HEK293 (cell line): ENCODE measurements around the gene SH3BP2.

ENCODE experiments used
- CTCF ChIA-PET: fragments of 350-600 bp; formaldehyde crosslinking; extraction: SDS; loops from one replicate; lab custom pipeline; 2021; ENCODE audit warnings: antibody characterized with exemption; lab: Yijun Ruan, JAX
- POLR2A ChIA-PET: fragments of 300-600 bp; formaldehyde crosslinking; extraction: SDS; loops from one replicate; lab custom pipeline; 2020; ENCODE audit warnings: antibody characterized with exemption, inconsistent platforms; lab: Yijun Ruan, JAX
- H3K27ac ChIP-seq: fragments of 200-500 bp; sonication (Bioruptor generic); 2 replicates; pipeline ENCODE4 v1.5.1; 2014; ENCODE audit warnings: low read depth, low read length, control low read depth, inconsistent platforms; ENCODE audit errors: extremely low read depth
- H3K36me3 ChIP-seq, 2 experiments: fragments of 200-500 bp in 1 of 2; sonication (Bioruptor generic) in 1 of 2; 1 replicate in 1 of 2; 2 replicates in 1 of 2; pipeline ENCODE4 v1.5.1; 2014 to 2017; ENCODE audit warnings: inconsistent platforms in 2 of 2, low read length in 2 of 2; ENCODE audit not compliant: control insufficient read depth in 2 of 2, insufficient read depth in 1 of 2
- H3K4me1 ChIP-seq: fragments of 200-500 bp; sonication (Bioruptor generic); 2 replicates; pipeline ENCODE4 v1.5.1; 2014; ENCODE audit warnings: mild to moderate bottlenecking, low read length, inconsistent platforms; ENCODE audit not compliant: control insufficient read depth, insufficient read depth
- H3K4me3 ChIP-seq: 2 replicates; pipeline ENCODE4 v1.5.1; 2011; ENCODE audit warnings: low read depth, mild to moderate bottlenecking, control low read depth, low read length, moderate library complexity
- H3K9me3 ChIP-seq: fragments of 200-500 bp; sonication (Bioruptor generic); 2 replicates; pipeline ENCODE4 v1.5.1; 2014; ENCODE audit warnings: low read depth, low read length, inconsistent platforms; ENCODE audit not compliant: control insufficient read depth, insufficient read depth
- EGR2 ChIP-seq: fragments of 450-650 bp; formaldehyde crosslinking; IDR thresholded peaks from 2 replicates; pipeline ENCODE4 v1.5.1; 2016; ENCODE audit warnings: low read depth, missing biosample characterization, missing genetic modification characterization
- IKZF3 ChIP-seq: fragments of 450-650 bp; IDR thresholded peaks from 2 replicates; pipeline ENCODE4 v1.5.0; 2018; ENCODE audit warnings: missing biosample characterization, mild to moderate bottlenecking, missing genetic modification characterization, moderate library complexity
- REPIN1 ChIP-seq: fragments of 450-650 bp; formaldehyde crosslinking; IDR thresholded peaks from 2 replicates; pipeline ENCODE4 v1.5.1; 2017; ENCODE audit warnings: missing biosample characterization, missing genetic modification characterization, low read depth
- YY2 ChIP-seq: fragments of 450-650 bp; formaldehyde crosslinking; IDR thresholded peaks from 2 replicates; pipeline ENCODE4 v1.5.1; 2016; ENCODE audit warnings: missing biosample characterization, missing genetic modification characterization
- ZBTB20 ChIP-seq: fragments of 450-650 bp; formaldehyde crosslinking; IDR thresholded peaks from 2 replicates; pipeline ENCODE4 v1.5.1; 2016; ENCODE audit warnings: missing biosample characterization, missing genetic modification characterization
- ZFP37 ChIP-seq: fragments of 450-650 bp; formaldehyde crosslinking; IDR thresholded peaks from 2 replicates; pipeline ENCODE4 v1.5.1; 2016; ENCODE audit warnings: missing biosample characterization, missing genetic modification characterization
- ZNF416 ChIP-seq: fragments of 450-650 bp; formaldehyde crosslinking; IDR thresholded peaks from 2 replicates; pipeline ENCODE4 v1.5.1; 2016; ENCODE audit warnings: missing biosample characterization, missing genetic modification characterization
- ZNF501 ChIP-seq: fragments of 450-650 bp; formaldehyde crosslinking; IDR thresholded peaks from 2 replicates; pipeline ENCODE4 v1.5.1; 2016; ENCODE audit warnings: missing biosample characterization, missing genetic modification characterization
- ZNF560 ChIP-seq: fragments of 450-650 bp; formaldehyde crosslinking; IDR thresholded peaks from 2 replicates; pipeline ENCODE4 v1.5.1; 2017; ENCODE audit warnings: missing biosample characterization, missing genetic modification characterization, borderline replicate concordance
- ZNF791 ChIP-seq: fragments of 450-650 bp; formaldehyde crosslinking; IDR thresholded peaks from 2 replicates; pipeline ENCODE4 v1.5.1; 2016; ENCODE audit warnings: missing biosample characterization, missing genetic modification characterization
- TF ChIP-seq, protein P1 (sequence below): fragments of 450-650 bp; formaldehyde crosslinking; IDR thresholded peaks from 2 replicates; pipeline ENCODE4 v1.5.1; 2016; ENCODE audit warnings: missing biosample characterization, missing genetic modification characterization
- TF ChIP-seq, protein P2 (sequence below): fragments of 450-650 bp; formaldehyde crosslinking; IDR thresholded peaks from 2 replicates; pipeline ENCODE4 v1.5.1; 2016; ENCODE audit warnings: missing biosample characterization, missing genetic modification characterization
- TF ChIP-seq, protein P3 (sequence below): fragments of 450-650 bp; formaldehyde crosslinking; IDR thresholded peaks from 2 replicates; pipeline ENCODE4 v1.5.1; 2016; ENCODE audit warnings: missing biosample characterization, missing genetic modification characterization, low read depth
- TF ChIP-seq, protein P4 (sequence below): fragments of 450-650 bp; formaldehyde crosslinking; IDR thresholded peaks from 2 replicates; pipeline ENCODE4 v1.5.1; 2016; ENCODE audit warnings: missing biosample characterization, missing genetic modification characterization
- TF ChIP-seq, protein P5 (sequence below): fragments of 450-650 bp; formaldehyde crosslinking; IDR thresholded peaks from 2 replicates; pipeline ENCODE4 v1.5.1; 2017; ENCODE audit warnings: missing biosample characterization, missing genetic modification characterization
- TF ChIP-seq, protein P6 (sequence below): fragments of 450-650 bp; formaldehyde crosslinking; conservative IDR thresholded peaks from 2 replicates; pipeline ENCODE4 v1.5.1; 2016; ENCODE audit warnings: low read depth, missing biosample characterization, missing genetic modification characterization

The SH3BP2 gene

DNA sequence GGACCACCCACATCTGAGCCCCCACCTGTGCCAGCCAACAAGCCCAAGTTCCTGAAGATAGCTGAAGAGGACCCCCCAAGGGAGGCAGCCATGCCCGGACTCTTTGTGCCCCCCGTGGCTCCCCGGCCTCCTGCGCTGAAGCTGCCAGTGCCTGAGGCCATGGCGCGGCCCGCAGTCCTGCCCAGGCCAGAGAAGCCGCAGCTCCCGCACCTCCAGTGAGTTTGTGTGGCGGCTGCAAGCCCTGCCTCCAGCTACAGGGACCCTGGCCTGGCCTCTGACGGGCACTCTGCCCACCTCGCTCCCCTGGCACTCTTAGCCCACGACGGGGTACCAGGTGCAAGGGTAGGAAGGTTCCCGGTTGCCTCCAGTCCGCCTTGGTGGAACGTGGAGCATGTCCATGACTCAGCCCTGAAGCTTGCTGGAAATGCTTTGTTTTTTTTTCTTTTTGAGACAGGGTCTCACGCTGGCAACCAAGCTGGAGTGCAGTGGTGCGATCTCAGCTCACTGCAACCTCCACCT lies 37.1 kb downstream of the SH3BP2 start:
- H3K27ac ChIP-seq: no peak overlapping the region
- no peak for TF ChIP-seq IKZF3
- no peak for TF ChIP-seq ZNF416 (tag by site-specific recombination)
- TF ChIP-seq, protein P1, sequence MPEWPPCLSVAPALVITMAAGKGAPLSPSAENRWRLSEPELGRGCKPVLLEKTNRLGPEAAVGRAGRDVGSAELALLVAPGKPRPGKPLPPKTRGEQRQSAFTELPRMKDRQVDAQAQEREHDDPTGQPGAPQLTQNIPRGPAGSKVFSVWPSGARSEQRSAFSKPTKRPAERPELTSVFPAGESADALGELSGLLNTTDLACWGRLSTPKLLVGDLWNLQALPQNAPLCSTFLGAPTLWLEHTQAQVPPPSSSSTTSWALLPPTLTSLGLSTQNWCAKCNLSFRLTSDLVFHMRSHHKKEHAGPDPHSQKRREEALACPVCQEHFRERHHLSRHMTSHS: no peak
- TF ChIP-seq, protein P2, sequence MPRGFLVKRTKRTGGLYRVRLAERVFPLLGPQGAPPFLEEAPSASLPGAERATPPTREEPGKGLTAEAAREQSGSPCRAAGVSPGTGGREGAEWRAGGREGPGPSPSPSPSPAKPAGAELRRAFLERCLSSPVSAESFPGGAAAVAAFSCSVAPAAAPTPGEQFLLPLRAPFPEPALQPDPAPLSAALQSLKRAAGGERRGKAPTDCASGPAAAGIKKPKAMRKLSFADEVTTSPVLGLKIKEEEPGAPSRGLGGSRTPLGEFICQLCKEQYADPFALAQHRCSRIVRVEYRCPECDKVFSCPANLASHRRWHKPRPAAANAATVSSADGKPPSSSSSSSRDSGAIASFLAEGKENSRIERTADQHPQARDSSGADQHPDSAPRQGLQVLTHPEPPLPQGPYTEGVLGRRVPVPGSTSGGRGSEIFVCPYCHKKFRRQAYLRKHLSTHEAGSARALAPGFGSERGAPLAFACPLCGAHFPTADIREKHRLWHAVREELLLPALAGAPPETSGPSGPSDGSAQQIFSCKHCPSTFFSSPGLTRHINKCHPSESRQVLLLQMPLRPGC (tag by site-specific recombination): no peak
- TF ChIP-seq ZNF501 (tag by site-specific recombination): no peak
- no peak for TF ChIP-seq YY2 (tag by site-specific recombination)
- TF ChIP-seq, protein P3, sequence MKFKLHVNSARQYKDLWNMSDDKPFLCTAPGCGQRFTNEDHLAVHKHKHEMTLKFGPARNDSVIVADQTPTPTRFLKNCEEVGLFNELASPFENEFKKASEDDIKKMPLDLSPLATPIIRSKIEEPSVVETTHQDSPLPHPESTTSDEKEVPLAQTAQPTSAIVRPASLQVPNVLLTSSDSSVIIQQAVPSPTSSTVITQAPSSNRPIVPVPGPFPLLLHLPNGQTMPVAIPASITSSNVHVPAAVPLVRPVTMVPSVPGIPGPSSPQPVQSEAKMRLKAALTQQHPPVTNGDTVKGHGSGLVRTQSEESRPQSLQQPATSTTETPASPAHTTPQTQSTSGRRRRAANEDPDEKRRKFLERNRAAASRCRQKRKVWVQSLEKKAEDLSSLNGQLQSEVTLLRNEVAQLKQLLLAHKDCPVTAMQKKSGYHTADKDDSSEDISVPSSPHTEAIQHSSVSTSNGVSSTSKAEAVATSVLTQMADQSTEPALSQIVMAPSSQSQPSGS (tag by site-specific recombination): no peak
- peaks cover 0 to 91% of the 10 kb centered on the region in 2 experiments; a peak in 1 of 3 replicates for H3K36me3 ChIP-seq
- H3K4me3 ChIP-seq: no peak overlapping the region
- ChIA-PET CTCF (interaction anchor here (0.7 kb wide), 1 partner anchor 107 kb away, joined by 3 read pairs; no protein-coding TSS in a partner anchor), POLR2A (no interaction called here)
- no peaks in the 10 kb centered on the region for H3K4me1 ChIP-seq
- H3K9me3 ChIP-seq: no peaks in the 10 kb centered on the region

DNA sequence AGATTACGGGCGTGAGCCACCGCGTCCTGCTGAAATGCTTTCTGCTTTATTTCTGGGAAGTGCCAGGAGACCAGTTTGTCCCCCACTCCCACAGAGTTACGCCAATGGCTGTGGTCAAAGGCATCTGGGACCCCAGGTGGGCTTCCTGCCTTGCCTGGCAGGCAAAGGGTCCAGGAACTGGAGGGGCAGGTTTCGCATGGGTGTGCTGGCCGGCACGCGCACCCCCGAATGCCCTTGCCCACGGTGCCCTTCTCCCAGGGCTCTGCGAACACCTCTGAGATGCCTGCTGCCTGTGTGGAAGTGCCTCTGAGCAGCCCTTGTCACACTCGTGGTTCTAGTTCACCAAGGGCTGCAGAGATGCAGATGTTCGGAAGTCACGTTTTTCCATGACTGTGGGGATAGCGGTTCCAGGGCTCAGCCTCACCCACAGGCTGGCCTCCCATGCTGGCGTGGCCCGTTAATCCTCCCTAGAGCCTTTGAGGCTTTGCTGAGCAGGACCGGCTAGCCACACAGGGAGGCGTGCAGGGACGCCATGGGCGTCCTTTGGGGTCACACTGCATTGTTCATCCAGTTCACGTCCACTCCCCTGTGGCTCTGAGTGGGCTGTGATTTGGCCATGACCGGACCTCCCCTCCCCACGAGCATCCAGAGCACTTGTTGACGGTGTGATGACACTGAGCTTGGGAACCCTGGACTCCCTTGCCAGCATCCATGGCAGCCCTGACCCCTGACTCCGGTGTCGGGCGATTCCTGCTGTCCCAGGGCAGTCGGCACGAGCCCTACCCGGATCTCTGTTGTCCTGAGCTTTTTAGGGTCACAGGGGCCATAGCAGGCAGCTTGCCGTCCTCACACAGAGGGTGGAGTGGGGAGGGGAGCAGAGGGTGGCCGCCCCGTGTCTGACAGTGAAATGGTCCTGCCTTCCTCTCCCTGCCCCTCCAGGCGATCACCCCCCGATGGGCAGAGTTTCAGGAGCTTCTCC lies 38.0 kb downstream of the SH3BP2 start:
- peaks cover 0 to 88% of the 10 kb centered on the region in 2 experiments; a peak in 1 of 3 replicates for H3K36me3 ChIP-seq
- ChIA-PET POLR2A (no interaction called here), CTCF (interaction anchor here (0.5 kb wide), 1 partner anchor 25 kb away, joined by 3 read pairs; no protein-coding TSS in a partner anchor)
- H3K4me3 ChIP-seq: no peak overlapping the region
- H3K9me3 ChIP-seq: no peaks in the 10 kb centered on the region
- TF ChIP-seq, protein P4, sequence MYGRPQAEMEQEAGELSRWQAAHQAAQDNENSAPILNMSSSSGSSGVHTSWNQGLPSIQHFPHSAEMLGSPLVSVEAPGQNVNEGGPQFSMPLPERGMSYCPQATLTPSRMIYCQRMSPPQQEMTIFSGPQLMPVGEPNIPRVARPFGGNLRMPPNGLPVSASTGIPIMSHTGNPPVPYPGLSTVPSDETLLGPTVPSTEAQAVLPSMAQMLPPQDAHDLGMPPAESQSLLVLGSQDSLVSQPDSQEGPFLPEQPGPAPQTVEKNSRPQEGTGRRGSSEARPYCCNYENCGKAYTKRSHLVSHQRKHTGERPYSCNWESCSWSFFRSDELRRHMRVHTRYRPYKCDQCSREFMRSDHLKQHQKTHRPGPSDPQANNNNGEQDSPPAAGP: no peak
- TF ChIP-seq, protein P5, sequence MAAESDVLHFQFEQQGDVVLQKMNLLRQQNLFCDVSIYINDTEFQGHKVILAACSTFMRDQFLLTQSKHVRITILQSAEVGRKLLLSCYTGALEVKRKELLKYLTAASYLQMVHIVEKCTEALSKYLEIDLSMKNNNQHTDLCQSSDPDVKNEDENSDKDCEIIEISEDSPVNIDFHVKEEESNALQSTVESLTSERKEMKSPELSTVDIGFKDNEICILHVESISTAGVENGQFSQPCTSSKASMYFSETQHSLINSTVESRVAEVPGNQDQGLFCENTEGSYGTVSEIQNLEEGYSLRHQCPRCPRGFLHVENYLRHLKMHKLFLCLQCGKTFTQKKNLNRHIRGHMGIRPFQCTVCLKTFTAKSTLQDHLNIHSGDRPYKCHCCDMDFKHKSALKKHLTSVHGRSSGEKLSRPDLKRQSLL (tag by site-specific recombination): no peak
- no peaks in the 10 kb centered on the region for H3K4me1 ChIP-seq
- H3K27ac ChIP-seq: no peak overlapping the region

DNA sequence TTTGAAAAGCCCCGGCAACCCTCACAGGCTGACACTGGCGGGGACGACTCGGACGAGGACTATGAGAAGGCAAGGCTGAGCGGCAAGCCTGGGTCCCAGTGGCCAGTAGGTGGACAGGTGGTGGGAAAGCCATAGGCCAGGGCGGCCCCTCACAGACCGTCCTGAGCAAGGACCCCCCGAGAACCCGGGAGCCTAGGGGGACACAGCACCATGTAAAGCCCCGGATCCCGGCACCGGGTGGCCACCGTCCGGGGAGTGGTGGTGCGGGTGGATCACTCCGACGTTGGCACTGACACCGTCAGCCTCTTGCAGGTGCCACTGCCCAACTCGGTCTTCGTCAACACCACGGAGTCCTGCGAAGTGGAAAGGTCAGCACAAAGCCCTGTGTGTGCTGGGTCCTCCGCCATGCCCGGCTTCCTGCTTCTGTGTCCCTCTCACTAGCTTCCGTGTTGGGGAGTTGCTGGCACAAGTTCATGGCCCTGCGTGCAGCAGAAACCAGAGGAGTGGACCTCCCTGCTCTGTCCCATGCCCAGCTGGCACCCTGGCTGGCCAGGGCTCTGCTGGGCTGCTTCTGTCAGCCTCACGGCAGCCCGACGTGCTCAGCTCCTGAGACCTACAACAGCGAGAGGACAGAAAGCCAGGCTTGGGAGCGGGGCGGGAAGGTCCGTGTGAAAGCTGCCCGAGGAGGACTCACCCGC lies 38.9 kb downstream of the SH3BP2 start:
- Histone ChIP-seq H3K4me1 (no peaks in the 10 kb centered on the region), H3K4me3 (no peak overlapping the region), H3K36me3 (peaks cover 0 to 87% of the 10 kb centered on the region in 2 experiments; a peak in 1 of 3 replicates), H3K9me3 (no peaks in the 10 kb centered on the region), H3K27ac (no peak overlapping the region)
- ChIA-PET CTCF (interaction anchor here (0.5 kb wide), 1 partner anchor 24 kb away, joined by 3 read pairs; no protein-coding TSS in a partner anchor), POLR2A (interaction anchor here (0.6 kb wide), 1 partner anchor 55 kb away, joined by 3 read pairs; no protein-coding TSS in a partner anchor)
- TF ChIP-seq EGR2 (tag by site-specific recombination): no peak
- no peak for TF ChIP-seq ZNF560 (tag by site-specific recombination)
- TF ChIP-seq ZNF791: no peak
- no peak for TF ChIP-seq REPIN1 (tag by site-specific recombination)
- TF ChIP-seq, protein P5 (tag by site-specific recombination): no peak
- TF ChIP-seq, protein P6, sequence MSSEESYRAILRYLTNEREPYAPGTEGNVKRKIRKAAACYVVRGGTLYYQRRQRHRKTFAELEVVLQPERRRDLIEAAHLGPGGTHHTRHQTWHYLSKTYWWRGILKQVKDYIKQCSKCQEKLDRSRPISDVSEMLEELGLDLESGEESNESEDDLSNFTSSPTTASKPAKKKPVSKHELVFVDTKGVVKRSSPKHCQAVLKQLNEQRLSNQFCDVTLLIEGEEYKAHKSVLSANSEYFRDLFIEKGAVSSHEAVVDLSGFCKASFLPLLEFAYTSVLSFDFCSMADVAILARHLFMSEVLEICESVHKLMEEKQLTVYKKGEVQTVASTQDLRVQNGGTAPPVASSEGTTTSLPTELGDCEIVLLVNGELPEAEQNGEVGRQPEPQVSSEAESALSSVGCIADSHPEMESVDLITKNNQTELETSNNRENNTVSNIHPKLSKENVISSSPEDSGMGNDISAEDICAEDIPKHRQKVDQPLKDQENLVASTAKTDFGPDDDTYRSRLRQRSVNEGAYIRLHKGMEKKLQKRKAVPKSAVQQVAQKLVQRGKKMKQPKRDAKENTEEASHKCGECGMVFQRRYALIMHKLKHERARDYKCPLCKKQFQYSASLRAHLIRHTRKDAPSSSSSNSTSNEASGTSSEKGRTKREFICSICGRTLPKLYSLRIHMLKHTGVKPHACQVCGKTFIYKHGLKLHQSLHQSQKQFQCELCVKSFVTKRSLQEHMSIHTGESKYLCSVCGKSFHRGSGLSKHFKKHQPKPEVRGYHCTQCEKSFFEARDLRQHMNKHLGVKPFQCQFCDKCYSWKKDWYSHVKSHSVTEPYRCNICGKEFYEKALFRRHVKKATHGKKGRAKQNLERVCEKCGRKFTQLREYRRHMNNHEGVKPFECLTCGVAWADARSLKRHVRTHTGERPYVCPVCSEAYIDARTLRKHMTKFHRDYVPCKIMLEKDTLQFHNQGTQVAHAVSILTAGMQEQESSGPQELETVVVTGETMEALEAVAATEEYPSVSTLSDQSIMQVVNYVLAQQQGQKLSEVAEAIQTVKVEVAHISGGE (tag by site-specific recombination): no peak
- TF ChIP-seq ZFP37: no peak
- TF ChIP-seq ZBTB20 (tag by site-specific recombination): no peak
